HG03159 (cell line): ENCODE results near the gene CYP4A11.
"Not testable (repeated sequence)": the region's sequence is repeated elsewhere in the genome, so short reads cannot be mapped to it uniquely, and the experiment has no call there.

Experiments
- ATAC-seq: cut with Tn5 transposase; IDR thresholded peaks from one replicate; pipeline ENCODE4 v1.9.1; 2021; ENCODE audit warnings: mild to moderate bottlenecking, moderate library complexity; ENCODE audit not compliant: unreplicated experiment

CYP4A11 gene, protein sequence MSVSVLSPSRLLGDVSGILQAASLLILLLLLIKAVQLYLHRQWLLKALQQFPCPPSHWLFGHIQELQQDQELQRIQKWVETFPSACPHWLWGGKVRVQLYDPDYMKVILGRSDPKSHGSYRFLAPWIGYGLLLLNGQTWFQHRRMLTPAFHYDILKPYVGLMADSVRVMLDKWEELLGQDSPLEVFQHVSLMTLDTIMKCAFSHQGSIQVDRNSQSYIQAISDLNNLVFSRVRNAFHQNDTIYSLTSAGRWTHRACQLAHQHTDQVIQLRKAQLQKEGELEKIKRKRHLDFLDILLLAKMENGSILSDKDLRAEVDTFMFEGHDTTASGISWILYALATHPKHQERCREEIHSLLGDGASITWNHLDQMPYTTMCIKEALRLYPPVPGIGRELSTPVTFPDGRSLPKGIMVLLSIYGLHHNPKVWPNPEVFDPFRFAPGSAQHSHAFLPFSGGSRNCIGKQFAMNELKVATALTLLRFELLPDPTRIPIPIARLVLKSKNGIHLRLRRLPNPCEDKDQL

DNA sequence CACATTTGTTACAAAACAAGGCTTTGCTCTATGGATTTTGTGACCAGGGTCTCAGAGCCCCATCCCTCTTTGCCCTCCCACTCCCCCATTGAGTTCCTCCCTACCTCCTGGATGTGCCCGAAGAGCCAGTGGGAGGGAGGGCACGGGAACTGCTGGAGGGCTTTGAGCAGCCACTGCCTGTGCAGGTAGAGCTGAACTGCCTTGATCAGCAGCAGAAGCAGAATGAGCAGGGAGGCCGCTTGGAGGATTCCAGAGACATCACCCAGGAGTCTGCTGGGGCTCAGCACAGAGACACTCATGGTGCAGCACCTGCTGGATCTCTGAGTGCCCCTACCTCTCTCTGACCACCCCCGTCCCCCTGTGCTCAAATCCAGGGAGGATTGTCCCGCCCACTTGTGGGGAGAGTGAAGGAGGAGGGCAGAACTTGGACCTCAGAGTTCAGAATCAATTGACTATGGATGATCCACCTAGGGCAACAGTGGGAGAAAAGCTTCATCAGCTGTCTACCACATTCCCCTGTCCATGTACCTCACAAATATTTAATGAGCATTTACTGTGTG is at the start of gene CYP4A11:
Gene CYP4A11 (minus strand): TSS at position 342 of the 560 bp plus-strand sequence. CDS start 43 bp downstream, at position 299.
- no peak for ATAC-seq

DNA sequence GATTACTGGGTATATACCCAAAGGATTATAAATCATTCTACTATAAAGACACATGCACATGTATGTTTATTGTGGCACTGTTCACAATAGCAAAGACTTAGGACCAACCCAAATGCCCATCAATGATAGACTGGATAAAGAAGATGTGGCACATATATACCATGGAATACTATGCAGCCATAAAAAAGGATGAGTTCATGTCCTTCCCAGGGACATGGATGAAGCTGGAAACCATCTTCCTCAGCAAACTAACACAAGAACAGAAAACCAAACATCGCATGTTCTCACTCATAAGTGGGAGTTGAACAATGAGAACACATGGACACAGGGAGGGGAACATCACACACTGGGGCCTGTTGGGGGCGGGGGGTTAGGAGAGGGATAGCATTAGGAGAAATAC is 49.3 kb upstream of the CYP4A11 start:
- ATAC-seq, result not testable (repeated sequence)

DNA sequence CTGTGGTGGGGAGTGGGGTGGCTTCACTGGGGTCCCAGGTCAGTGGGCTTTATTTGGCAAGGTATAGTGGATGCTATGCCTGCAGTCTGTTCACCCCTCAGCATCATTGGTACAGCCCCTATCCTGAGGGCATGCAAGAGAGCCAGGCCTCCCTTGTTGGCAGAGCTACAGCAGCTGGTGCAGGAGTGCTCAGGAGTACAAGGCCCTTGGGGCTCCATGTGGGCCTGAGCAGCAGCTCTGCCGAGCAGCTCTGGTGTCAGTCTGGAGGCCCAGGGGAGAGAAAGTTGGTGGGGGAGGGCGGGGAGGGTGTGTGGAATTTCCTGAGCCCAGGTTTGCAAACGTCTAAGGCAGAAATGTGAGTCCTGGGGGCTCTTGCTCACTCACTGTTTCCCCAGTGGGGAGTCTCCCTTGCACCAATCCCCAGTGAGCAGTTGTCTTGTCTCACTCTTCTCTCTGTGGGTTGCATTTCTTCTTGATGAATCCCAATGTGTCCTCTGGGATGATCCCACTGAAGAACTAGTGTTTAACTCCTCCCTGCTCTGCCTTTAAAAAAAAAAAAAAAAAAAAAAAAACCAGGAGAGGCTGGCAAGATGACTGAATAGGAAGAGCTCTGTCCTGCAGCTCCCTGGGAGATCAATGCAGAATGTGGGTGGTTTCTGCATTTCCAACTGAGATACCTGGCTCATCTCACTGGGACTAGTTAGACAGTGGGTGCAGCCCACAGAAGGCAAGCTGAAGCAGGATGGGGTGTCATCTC is 42.7 kb upstream of the CYP4A11 start:
- ATAC-seq, result no peak

DNA sequence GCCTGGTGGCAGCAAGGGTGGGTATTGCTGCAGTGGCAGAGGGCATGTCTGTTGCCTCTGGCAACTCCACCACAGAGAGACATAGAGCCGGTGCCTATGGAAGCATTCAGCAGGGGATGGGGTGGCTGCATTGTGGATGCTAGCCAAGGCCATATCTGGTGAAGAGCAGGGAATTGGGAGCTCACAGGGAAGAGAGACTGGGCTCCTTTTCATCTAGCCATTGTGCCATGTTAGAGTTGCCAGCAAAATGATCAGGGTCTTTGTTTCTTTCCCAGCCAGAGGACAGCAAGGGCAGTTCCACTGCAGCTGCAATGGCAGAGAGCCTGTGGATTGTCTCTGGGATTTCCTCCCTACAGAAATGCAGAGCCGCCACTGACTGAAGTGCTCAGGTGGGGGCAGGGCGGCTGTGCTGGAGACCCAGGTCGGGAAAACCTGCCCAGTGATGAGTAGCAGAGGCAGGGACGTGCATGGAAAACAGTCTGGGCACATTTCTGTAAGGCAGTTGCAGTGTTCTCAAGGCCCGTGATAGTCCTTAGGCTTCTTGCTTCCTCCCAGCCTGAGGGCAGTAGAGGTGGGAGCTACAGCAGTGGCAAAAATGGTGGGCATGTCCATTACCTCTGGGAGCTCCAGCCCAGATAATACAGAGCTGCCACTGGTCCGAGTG is 42.0 kb upstream of the CYP4A11 start:
- no peak for ATAC-seq

DNA sequence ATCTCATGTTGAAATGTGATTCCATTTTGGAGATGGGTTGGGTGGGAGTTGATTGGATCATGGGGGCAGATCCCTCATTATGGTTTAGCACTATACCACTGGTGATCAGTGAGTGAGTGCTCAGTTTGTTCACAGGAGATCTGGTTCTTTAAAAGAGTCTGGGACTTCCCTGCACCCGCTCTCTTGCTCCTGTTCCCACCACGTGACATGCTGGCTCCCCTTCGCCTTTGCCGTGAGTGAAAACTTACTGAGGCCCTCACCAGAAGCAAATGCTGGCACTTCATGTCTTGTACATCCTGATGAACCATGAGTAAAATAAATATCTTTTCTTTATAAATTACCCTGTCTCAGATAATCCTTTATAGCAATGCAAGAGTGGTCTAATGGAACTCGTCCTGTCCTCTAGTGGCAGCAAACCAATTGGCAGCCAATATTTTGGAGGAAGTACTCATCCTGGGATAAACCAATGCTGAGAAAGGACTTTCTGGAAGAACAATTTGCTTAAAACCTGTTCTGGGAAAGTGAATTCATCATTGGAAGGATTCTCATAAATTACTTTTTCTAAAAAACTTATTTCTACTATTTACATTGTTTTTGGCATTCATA is 27.8 kb upstream of the CYP4A11 start:
- ATAC-seq, result no peak

DNA sequence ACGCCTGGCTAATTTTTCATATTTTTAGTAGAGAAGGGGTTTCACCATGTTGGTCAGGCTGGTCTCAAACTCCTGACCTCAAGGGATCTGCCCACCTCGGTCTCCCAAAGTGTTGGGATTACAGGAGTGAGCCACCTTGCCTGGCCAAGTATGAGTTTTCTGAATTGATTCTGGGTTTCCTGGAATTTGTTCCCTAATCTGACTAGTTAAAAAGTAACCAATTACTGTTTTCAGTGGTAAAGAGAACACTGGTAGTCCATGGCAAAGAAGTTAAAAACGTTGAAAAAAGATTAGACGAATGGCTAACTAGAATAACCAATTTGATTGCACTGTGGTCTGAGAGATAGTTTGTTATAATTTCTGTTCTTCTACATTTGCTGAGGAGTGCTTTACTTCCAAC is 21.0 kb upstream of the CYP4A11 start:
- ATAC-seq, result not testable (repeated sequence)

DNA sequence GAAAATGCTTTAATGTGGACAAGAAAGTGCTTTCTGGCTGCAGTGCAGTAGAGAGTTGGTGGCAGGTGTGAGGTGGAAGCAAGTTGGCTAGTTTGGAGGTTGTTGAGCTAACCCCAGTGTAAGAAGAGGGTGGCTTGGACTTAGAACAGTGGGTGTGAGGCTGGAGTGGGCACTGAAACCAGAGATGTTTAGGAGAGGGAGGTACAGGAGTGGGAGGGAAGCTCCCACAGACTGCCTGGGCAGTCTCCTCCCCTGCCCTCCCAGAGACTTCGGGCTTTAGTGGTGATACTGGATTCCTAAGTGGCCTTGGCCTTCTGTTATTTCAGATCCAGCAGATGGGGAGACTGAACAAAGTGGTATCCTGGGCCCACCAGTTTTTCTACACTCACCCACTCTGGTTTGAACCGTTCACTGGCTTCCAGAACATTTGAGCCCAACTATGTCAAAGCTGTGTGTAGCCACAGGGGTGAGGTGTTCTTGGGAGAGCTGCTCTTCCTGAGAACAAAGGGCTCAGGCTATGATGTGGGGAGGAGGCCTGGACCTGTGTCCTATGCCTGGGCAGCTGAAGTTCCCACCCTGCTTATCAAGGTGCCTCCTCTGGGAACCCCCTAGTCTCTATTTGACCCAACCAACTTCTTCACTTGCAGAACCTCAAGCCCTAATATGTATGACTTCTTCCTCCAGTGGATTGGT is 19.9 kb upstream of the CYP4A11 start:
- no peak for ATAC-seq

DNA sequence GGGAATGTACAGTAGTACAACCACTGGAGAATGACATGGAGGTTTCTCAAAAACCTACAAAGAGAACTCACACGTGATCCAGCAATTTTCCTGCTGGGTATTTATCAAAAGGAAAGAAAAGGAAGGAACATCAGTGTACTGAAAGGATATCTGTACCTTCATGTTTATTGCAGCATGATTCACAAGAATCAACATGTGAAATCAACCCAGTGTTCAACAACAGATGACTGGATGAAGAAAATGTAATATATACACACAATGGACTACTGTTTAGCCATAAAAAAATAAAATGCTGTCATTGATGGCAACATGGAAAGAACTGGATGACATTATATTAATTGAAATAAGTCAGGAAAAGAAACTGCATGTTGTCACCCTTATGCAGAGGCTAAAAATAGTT is 19.0 kb upstream of the CYP4A11 start:
- no peak for ATAC-seq

DNA sequence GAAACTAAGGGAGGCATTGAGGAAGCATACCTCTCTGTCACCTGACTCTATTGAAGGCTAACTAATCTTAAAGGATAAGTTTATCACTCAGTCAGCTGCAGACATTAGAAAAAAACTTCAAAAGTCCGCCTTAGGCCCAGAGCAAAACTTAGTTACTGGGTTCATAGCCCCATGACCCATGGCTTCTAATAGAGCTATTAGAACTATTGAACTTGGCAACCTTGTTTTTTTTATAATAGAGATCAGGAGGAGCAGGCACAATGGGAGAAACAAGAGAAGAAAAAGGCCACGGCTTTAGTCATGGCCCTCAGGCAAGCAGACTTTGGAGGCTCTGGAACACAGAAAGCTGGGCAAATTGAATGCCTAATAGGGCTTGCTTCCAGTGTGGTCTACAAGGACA is 13.8 kb upstream of the CYP4A11 start:
- not testable (repeated sequence) for ATAC-seq

DNA sequence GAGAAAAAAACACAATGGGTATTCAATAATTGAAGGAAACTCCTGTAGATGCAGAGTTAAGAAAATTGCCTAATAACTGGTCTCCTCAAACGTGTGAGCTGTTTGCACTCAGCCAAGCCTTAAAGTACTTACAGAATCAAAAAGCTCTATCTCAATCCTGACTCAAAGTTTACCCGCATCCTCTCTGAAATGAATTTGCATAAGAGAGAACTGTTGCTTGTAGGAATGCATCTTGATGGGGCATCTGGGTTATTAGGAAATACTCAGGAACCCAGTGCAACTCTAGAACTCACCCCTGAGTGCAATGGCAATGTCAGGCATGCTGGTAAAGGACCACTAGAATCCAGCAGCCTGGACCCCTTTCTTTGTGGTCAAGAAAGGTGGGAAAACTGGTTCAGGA is 12.6 kb upstream of the CYP4A11 start:
- ATAC-seq, result not testable (repeated sequence)

DNA sequence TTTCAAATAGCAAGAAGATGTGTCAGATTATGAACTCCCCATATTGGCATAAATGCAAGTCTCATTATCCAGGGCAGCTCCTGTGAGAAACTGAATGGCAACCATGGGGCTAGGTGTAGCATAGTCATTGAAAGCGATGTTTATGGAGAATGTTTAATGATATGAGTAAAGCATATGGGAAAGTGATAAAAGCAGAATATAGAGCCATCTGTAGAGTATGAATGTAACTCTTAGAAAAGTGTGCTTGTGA is 8.1 kb upstream of the CYP4A11 start:
- ATAC-seq, result not testable (repeated sequence)

DNA sequence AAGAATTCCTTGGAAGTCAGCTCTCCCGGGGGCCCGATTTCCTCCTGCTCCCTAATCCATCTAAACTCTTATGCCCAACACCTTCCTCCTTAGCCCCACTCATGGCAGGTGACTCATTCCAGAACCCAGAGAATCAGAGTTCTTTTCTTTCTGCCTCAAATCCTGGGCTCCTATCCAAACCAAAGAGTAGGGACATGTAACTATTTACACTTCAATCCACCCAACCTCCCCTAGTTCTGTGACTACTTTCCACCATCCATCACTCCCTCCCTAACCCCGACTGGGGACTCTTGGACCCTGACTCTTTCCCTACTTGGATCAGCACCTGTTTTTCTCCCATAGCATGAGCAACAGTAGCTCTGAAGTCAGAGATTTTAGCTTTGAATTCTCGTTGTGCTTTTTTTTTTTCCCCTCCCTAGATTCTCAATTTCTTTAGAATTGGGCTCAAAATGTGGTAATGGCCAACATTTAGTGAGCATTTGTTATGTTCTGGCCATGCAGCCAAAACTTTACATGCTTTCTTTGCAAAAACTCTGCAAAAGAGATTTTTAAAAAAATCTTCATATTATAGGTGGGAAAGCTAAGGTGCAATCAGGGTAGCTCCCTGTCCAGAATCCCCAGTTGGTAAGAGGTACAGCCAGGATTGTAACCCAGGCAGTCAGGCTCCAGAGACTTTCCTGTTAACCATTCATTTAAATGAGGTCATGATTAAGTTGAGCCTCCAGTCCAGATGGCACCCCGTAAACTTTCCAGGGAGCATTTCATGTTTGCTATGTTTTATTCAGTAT is 7.5 kb upstream of the CYP4A11 start:
- ATAC-seq, result no peak

DNA sequence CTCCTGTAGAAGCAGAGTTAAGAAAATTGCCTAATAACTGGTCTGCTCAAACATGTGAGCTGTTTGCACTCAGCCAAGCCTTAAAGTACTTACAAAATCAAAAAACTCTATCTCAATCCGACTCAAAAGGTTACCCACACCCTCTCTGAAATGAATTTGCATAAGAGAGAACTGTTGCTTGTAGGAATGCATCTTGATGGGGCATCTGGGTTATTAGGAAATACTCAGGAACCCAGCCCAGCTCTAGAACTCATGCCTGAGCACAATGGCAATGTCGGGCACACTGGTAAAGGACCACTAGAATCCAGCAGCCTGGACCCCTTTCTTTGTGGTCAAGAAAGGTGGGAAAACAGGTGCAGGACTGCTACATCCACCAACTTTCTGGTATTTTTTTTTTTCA is 6.4 kb upstream of the CYP4A11 start:
- not testable (repeated sequence) for ATAC-seq

DNA sequence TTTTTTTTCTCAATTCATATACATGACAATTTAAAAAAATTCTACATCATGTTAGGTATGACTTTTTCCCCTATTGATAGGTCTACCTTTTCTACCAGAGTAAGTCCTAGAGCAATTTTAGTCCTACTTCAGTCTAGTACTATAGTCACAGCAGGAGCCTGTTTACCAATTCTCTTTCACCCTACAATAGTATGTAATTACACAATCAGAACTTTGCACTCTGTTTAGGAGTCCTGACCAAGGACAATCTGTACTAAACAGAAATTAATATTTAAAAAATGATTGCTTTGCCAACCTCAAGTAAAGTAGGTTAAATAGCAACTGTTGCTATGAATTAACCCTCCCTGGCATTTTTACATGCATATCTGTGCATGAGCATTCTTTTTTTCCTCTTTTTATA is 810 bp upstream of the CYP4A11 start:
- no peak for ATAC-seq

DNA sequence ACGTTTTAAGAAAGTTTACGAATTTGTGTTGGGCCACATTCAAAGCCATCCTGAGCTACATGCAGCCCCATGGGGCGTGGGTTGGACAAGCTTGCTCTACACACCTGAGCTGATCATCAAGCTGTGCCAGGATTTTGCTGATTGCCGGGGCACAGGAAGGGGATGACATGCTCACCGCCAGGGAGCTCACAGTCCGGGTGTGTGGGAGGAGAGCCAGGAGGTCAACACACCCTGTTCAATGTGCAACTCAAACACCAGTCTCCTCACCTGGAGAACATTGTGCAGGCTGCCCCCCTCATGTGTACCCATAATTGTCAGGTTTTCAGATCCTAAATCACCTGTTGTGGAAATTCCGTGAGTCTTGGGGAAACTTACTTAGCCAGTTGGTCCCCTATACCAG is 969 bp downstream of the CYP4A11 start:
- ATAC-seq, result no peak

DNA sequence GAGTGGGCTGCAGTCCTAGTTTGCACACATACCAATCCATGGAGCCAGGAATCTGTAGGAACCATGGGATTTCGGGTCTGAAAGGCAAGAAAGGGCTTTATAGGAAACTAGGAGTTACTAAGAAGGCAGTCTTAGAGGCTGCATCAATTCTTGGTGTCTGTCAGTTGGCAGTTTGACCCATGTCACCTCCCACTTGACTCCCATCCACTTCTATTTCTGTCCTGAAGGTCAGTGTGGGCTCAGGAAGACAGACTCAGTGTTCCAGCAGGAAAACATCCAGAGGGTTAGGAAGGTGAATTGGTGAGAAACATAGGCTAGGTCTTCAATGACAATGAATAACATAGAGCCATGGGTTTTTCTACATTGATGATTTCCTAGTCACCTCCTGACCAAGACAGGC is 4.0 kb downstream of the CYP4A11 start:
- no peak for ATAC-seq

DNA sequence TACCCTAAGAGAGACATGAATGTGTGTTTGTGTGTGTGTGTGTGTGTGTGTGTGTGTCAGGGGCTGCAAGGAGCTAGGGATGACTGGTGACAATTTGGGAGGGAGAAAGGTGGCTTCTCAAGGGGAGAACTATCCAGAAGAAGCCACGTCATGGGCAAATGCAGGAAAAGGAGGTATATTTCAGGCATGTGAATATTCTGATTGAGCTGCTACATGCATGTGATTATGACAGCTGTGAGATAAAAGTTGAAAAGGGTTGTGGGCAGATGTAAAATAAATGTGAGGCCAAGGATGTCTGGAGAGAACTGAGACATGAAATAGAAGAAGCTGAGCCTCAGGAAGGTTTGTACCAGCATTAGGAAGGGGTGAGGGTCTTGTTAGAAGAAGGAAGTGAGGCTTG is 4.5 kb downstream of the CYP4A11 start:
- ATAC-seq, result no peak

DNA sequence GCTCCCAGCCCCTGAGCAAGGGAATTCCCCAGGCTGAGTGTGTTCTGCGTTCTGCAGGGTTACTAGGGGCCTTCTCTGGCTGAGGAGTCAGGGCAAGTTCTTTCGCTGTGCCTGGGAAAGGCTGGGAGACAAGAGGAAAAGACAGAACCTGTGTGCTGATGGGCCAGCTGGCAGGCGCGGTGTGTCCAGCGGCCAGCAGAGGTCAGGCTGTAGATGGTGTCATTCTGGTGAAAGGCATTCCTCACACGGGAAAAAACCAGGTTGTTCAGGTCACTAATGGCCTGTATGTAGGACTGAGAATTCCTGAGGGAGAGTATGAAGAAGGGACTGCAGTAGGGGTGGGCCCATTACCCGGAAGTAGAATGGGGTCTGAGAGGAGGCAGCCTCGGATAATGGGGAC is 6.4 kb downstream of the CYP4A11 start:
- ATAC-seq, result not testable (repeated sequence)

DNA sequence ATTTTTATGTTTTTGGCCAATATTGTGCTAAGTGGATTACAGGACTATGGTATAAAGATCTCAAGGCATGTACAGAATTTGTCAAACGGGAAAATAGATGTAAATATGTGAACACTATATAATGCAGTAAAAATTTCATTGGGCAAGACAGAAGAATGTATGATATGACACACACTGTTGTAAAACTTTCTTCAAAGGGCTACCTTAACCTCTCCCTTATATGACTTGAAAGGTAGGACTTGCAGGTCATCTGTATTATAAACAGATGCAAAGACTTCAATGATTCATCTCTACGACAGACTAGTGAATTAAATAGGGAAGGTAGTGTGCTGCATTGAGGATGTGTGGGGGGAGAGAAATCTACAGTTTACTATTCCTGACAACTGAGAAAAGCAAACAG is 9.3 kb downstream of the CYP4A11 start:
- not testable (repeated sequence) for ATAC-seq

DNA sequence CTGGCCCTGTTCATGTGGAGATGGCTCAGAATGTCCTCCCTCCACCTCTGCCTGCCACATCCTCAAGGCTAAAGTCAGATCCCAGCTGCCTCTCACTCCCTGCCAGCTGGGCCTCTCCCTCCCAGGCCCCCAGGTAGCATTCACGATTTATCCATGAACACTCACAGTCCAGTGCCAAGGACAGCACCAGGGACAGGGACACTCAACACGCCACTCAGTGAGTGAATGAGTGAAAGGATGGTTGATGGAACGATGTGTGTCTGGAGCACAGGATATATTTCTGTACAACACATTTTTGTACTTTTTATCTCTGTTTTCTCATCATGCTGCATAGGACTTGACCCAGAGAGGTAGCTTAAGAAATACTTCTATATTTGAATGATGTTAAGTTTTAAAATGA is 10.1 kb downstream of the CYP4A11 start:
- ATAC-seq, result no peak
